ENCODE data around the gene KRTAP4-2.

Gene KRTAP4-2

GRCh38 chr17:41186872-41187271, 8.9 kb upstream of the KRTAP4-2 start:
- Histone ChIP-seq H3K4me1 (ENCODE audit: insufficient read depth, low read length, severe bottlenecking) (no peaks in the 10 kb centered on the region), H3K36me3 (ENCODE audit: insufficient read depth, low read length) (no peaks in the 10 kb centered on the region), H3K79me2 (ENCODE audit: insufficient read depth, low read length) (no peaks in the 10 kb centered on the region), H3K27me3 (ENCODE audit: insufficient read depth, low read length) (no peaks in the 10 kb centered on the region; the same call in 1 of the 2 replicates), H3K4me3 (ENCODE audit: low read depth, low read length, poor library complexity, severe bottlenecking) (no peak overlapping the region), H4K20me1 (ENCODE audit: insufficient read depth, low read length) (no peaks in the 10 kb centered on the region), H3K9me3 (ENCODE audit: low read length) (no peaks in the 10 kb centered on the region), H3K9me2 (ENCODE audit: low read depth, low read length) (no peaks in the 10 kb centered on the region), H3K9ac (ENCODE audit: low read length) (no peak overlapping the region), H3F3A (ENCODE audit: insufficient read depth, low read length) (no peaks in the 10 kb centered on the region), H3K27ac (ENCODE audit: low read depth, low read length, poor library complexity, severe bottlenecking) (no peak overlapping the region), H3K4me2 (ENCODE audit: low read length) (no peak overlapping the region), H2AFZ (ENCODE audit: low read length) (no peak overlapping the region)
- no peak for TF ChIP-seq CTCF (IDR thresholded peaks at IDR 0.05; ENCODE audit: low read length)

- Histone ChIP-seq H3K36me3 (ENCODE audit: insufficient read depth, low read length) (no peaks in the 10 kb centered on the region), H3K9me2 (ENCODE audit: low read depth, low read length) (no peaks in the 10 kb centered on the region), H3K4me3 (ENCODE audit: low read depth, low read length, poor library complexity, severe bottlenecking) (no peak overlapping the region), H3K27me3 (ENCODE audit: insufficient read depth, low read length) (no peaks in the 10 kb centered on the region), H4K20me1 (ENCODE audit: insufficient read depth, low read length) (no peaks in the 10 kb centered on the region), H3K9me3 (ENCODE audit: low read length) (no peaks in the 10 kb centered on the region), H3K4me2 (ENCODE audit: low read length) (no peak overlapping the region), H2AFZ (ENCODE audit: low read length) (no peak overlapping the region), H3F3A (ENCODE audit: insufficient read depth, low read length) (no peaks in the 10 kb centered on the region), H3K9ac (ENCODE audit: low read length) (no peak overlapping the region), H3K79me2 (ENCODE audit: insufficient read depth, low read length) (no peaks in the 10 kb centered on the region), H3K4me1 (ENCODE audit: insufficient read depth, low read length, severe bottlenecking) (no peaks in the 10 kb centered on the region), H3K27ac (ENCODE audit: low read depth, low read length, poor library complexity, severe bottlenecking) (no peak overlapping the region)
- TF ChIP-seq EZH2 (IDR thresholded peaks at IDR 0.05; ENCODE audit: borderline replicate concordance, low read length) (no peak), CTCF (IDR thresholded peaks at IDR 0.05; ENCODE audit: low read length) (no peak)
Measured at GRCh38 chr17:41185001-41185400, 7.0 kb upstream of the KRTAP4-2 start.

- Histone ChIP-seq H3K4me3 (ENCODE audit: low read depth, low read length, poor library complexity, severe bottlenecking) (no peak within 1 kb of the TSS), H2AFZ (ENCODE audit: low read length) (no peak within 1 kb of the TSS), H3F3A (ENCODE audit: insufficient read depth, low read length) (no peaks in the 10 kb centered on the region), H3K79me2 (ENCODE audit: insufficient read depth, low read length) (no peaks in the 10 kb centered on the region), H4K20me1 (ENCODE audit: insufficient read depth, low read length) (no peaks in the 10 kb centered on the region), H3K9ac (ENCODE audit: low read length) (no peak within 1 kb of the TSS), H3K27me3 (ENCODE audit: insufficient read depth, low read length) (no peaks in the 10 kb centered on the region), H3K9me2 (ENCODE audit: low read depth, low read length) (no peaks in the 10 kb centered on the region), H3K36me3 (ENCODE audit: insufficient read depth, low read length) (no peaks in the 10 kb centered on the region), H3K4me2 (ENCODE audit: low read length) (no peak within 1 kb of the TSS), H3K4me1 (ENCODE audit: insufficient read depth, low read length, severe bottlenecking) (no peaks in the 10 kb centered on the region), H3K9me3 (ENCODE audit: low read length) (no peaks in the 10 kb centered on the region), H3K27ac (ENCODE audit: low read depth, low read length, poor library complexity, severe bottlenecking) (no peak within 1 kb of the TSS)
- TF ChIP-seq EZH2 (IDR thresholded peaks at IDR 0.05; ENCODE audit: borderline replicate concordance, low read length) (no peak), CTCF (IDR thresholded peaks at IDR 0.05; ENCODE audit: low read length) (no peak)
Measured at GRCh38 chr17:41184480-41184961, 6.5 kb upstream of the KRTAP4-2 start, which contains the start of gene KRTAP4-1. Gene KRTAP4-1 (minus strand): TSS chr17:41184911. CDS start chr17:41184854, 57 bp downstream.

Measured in OCI-LY1 (cell line).